GM18502 (cell line): ENCODE data around the gene PHYKPL.
"Not testable (repeated sequence)": the region's sequence is repeated elsewhere in the genome, so short reads cannot be mapped to it uniquely, and the experiment has no call there.

Experiments used
- ATAC-seq: cut with Tn5 transposase; IDR thresholded peaks from one replicate; pipeline ENCODE4 v1.9.1; 2021; ENCODE audit warnings: mild to moderate bottlenecking; ENCODE audit not compliant: unreplicated experiment, poor library complexity

Gene PHYKPL

GRCh38 chr5:178240766-178241165 is 8.2 kb upstream of the PHYKPL start:
- ATAC-seq: no peak

GRCh38 chr5:178240341-178240741 is 7.7 kb upstream of the PHYKPL start:
- no peak for ATAC-seq

- ATAC-seq: not testable (repeated sequence)
Observed at GRCh38 chr5:178239626-178240301, 7.2 kb upstream of the PHYKPL start.

GRCh38 chr5:178238711-178239592 is 6.3 kb upstream of the PHYKPL start:
- no peak for ATAC-seq

- no peak for ATAC-seq
Observed at GRCh38 chr5:178238313-178238635, 5.7 kb upstream of the PHYKPL start.

GRCh38 chr5:178237431-178238312 is 5.1 kb upstream of the PHYKPL start:
- no peak for ATAC-seq

- no peak for ATAC-seq
Observed at GRCh38 chr5:178236679-178237078, 4.1 kb upstream of the PHYKPL start.

- no peak for ATAC-seq
Observed at GRCh38 chr5:178236126-178236525, 3.5 kb upstream of the PHYKPL start.

GRCh38 chr5:178235588-178235974 is 3.0 kb upstream of the PHYKPL start:
- no peak for ATAC-seq

- ATAC-seq: no peak
Observed at GRCh38 chr5:178234750-178235587, 2.4 kb upstream of the PHYKPL start.

- ATAC-seq: no peak
Observed at GRCh38 chr5:178234121-178234749, 1.6 kb upstream of the PHYKPL start.

GRCh38 chr5:178232920-178233429 is 373 bp upstream of the PHYKPL start:
- ATAC-seq: no peak

GRCh38 chr5:178231539-178232123 is 971 bp downstream of the PHYKPL start:
- ATAC-seq: peak; percentile 13

- ATAC-seq: no peak
Observed at GRCh38 chr5:178230879-178231538, 1.6 kb downstream of the PHYKPL start.

GRCh38 chr5:178229861-178230260 is 2.7 kb downstream of the PHYKPL start:
- no peak for ATAC-seq

GRCh38 chr5:178229111-178229510 is 3.5 kb downstream of the PHYKPL start:
- not testable (repeated sequence) for ATAC-seq

- no peak for ATAC-seq
Observed at GRCh38 chr5:178228609-178229008, 4.0 kb downstream of the PHYKPL start.

- ATAC-seq: no peak
Observed at GRCh38 chr5:178227929-178228328, 4.7 kb downstream of the PHYKPL start.
